Chondrocyte (in vitro differentiated cells): ENCODE measurements around the gene WBP1L. TPM values are rescaled to one million over a fixed set of nuclear protein-coding genes. Genes with fewer than 3 reads are reported as not detected.
A peak's percentile ranks its signal among the peaks of the same experiment; 100 is the strongest.

Source experiments
- DNase-seq: peaks from one replicate; pipeline ENCODE4 v3.0.0; 2021; ENCODE audit warnings: mixed read lengths, low spot score
- H3K27ac Mint-ChIP-seq: one replicate; pipeline ENCODE4 v1.8.0; 2021; ENCODE audit warnings: mild to moderate bottlenecking, moderate library complexity, mixed read lengths; ENCODE audit not compliant: unreplicated experiment
- H3K27me3 Mint-ChIP-seq: 2 replicates; pipeline ENCODE4 v1.8.0; 2021; ENCODE audit warnings: low read depth, mixed read lengths
- H3K36me3 Mint-ChIP-seq: 2 replicates; pipeline ENCODE4 v1.8.0; 2021; ENCODE audit warnings: low read depth, mixed read lengths
- H3K4me1 Mint-ChIP-seq: 2 replicates; pipeline ENCODE4 v1.8.0; 2021; ENCODE audit warnings: low read depth, mild to moderate bottlenecking, mixed read lengths
- H3K4me3 Mint-ChIP-seq: one replicate; pipeline ENCODE4 v1.8.0; 2021; ENCODE audit warnings: mild to moderate bottlenecking, moderate library complexity, mixed read lengths; ENCODE audit not compliant: unreplicated experiment
- H3K9me3 Mint-ChIP-seq: 2 replicates; pipeline ENCODE4 v1.8.0; 2021; ENCODE audit warnings: low read depth, mixed read lengths
- CTCF ChIP-seq: fragments of 200-600 bp; sonication (generic); IDR thresholded peaks from 2 replicates; pipeline ENCODE4 v1.5.0; 2021; ENCODE audit warnings: antibody characterized with exemption, mild to moderate bottlenecking, moderate library complexity
- total RNA-seq: library from RNA; stranded (reverse); gene quantifications from 3 replicates; pipeline ENCODE4 v1.2.1, GENCODE V29; 2021

The WBP1L gene
- total RNA-seq, 1 donor from 2014 or later, result 95.3 TPM

- H3K4me1 Mint-ChIP-seq, result peaks cover 10% of the 10 kb centered on the region
- H3K27me3 Mint-ChIP-seq, result no peaks in the 10 kb centered on the region
- no peak for TF ChIP-seq CTCF
- no peaks in the 10 kb centered on the region for H3K9me3 Mint-ChIP-seq
- no peak overlapping the region for H3K4me3 Mint-ChIP-seq
- H3K36me3 Mint-ChIP-seq, result peaks cover 2% of the 10 kb centered on the region
- H3K27ac Mint-ChIP-seq, result no peak overlapping the region
- no peak for DNase-seq
Measured at GRCh38 chr10:102723989-102724388, 19.8 kb upstream of the WBP1L start.

GRCh38 chr10:102726274-102726673 lies 17.5 kb upstream of the WBP1L start:
- peaks cover 2% of the 10 kb centered on the region for H3K36me3 Mint-ChIP-seq
- no peak for DNase-seq
- H3K4me3 Mint-ChIP-seq, result no peak overlapping the region
- H3K27me3 Mint-ChIP-seq, result no peaks in the 10 kb centered on the region
- TF ChIP-seq CTCF, result no peak
- H3K27ac Mint-ChIP-seq, result no peak overlapping the region
- no peaks in the 10 kb centered on the region for H3K9me3 Mint-ChIP-seq
- H3K4me1 Mint-ChIP-seq, result peaks cover 8% of the 10 kb centered on the region

GRCh38 chr10:102727037-102727818 lies 16.5 kb upstream of the WBP1L start:
- H3K4me3 Mint-ChIP-seq, result no peak overlapping the region
- TF ChIP-seq CTCF, result no peak
- H3K9me3 Mint-ChIP-seq, result no peaks in the 10 kb centered on the region
- H3K27me3 Mint-ChIP-seq, result no peaks in the 10 kb centered on the region
- DNase-seq, result no peak
- peaks cover 8% of the 10 kb centered on the region for H3K4me1 Mint-ChIP-seq
- H3K36me3 Mint-ChIP-seq, result peaks cover 2% of the 10 kb centered on the region
- H3K27ac Mint-ChIP-seq, result no peak overlapping the region

GRCh38 chr10:102729029-102730026 lies 14.4 kb upstream of the WBP1L start:
- H3K36me3 Mint-ChIP-seq, result peaks cover 2% of the 10 kb centered on the region
- no peak overlapping the region for H3K27ac Mint-ChIP-seq
- peaks cover 8% of the 10 kb centered on the region for H3K4me1 Mint-ChIP-seq
- DNase-seq, result no peak
- no peaks in the 10 kb centered on the region for H3K27me3 Mint-ChIP-seq
- no peaks in the 10 kb centered on the region for H3K9me3 Mint-ChIP-seq
- peak; percentile 97 for TF ChIP-seq CTCF
- no peak overlapping the region for H3K4me3 Mint-ChIP-seq

- Mint-ChIP-seq H3K9me3 (no peaks in the 10 kb centered on the region), H3K27me3 (no peaks in the 10 kb centered on the region), H3K36me3 (peaks cover 2% of the 10 kb centered on the region), H3K4me3 (no peak overlapping the region), H3K4me1 (peaks cover 5% of the 10 kb centered on the region), H3K27ac (no peak overlapping the region)
- TF ChIP-seq CTCF, result no peak
- no peak for DNase-seq
Measured at GRCh38 chr10:102731222-102731800, 12.4 kb upstream of the WBP1L start.
